GM19467 (cell line): ENCODE measurements around the gene COL8A1.
"Not testable (repeated sequence)": the region's sequence is repeated elsewhere in the genome, so short reads cannot be mapped to it uniquely, and the experiment has no call there.

Source experiments
- ATAC-seq: cut with Tn5 transposase; IDR thresholded peaks from one replicate; pipeline ENCODE4 v1.9.1; 2021; ENCODE audit warnings: mild to moderate bottlenecking, moderate library complexity; ENCODE audit not compliant: unreplicated experiment

Gene COL8A1

DNA sequence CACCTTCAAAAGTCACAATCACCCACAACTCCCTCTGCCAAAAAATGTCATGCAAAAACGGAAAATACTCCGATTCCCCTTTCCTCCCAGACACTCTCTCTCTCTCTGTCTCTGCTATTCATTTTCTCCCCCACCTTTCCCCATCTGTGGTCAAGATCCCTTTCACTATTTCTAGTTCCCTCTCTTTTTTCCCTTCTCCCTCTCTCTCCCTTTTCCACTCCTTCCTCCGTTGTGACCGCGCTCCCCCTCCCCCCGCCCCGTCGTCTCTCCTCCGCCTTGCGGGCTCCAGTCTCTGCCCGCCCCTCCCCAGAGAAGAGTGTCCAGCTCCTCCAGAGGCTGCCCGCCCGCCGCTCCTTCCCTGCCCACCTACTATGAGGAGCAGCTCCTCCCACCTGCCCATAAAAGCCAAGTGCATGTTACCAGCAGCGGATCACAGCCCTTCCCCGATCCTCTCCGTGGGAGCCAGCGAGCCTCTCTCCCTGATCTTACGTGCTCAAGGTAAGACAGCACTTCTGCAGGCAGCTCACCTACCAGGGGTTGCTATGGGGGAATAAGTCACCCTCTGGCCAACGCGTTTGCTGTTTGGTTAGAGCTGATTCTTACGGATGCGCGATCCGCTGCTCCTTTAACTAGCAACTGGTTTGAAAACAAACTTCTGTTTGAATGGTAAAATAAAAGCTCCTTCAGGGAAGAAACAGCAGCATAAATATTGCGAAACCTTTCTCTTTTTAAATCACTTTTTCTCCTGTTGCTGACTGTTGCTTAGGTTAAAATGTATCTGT, at the start of gene COL8A1:
Gene COL8A1 (plus strand): TSS at position 428 of the 782 bp plus-strand sequence. CDS start 152,089 bp downstream, outside the sequence.
- no peak for ATAC-seq

DNA sequence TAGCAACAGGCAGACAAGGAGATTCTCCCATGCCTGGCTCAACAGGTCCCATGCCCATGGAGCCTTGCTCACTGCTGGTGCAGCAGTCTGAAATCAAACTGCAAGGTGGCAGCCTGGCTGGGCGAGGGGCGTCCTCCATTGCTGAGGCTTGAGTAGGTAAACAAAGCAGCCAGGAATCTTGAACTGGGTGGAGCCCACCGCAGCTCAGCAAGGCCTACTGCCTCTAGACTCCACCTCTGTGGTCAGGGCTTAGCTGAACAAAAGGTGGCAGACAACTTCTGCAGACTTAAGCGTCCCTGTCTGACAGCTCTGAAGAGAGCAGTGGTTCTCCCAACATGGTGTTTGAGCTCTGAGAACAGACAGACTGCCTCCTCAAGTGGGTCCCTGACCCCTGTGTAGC, 49.2 kb upstream of the COL8A1 start:
- not testable (repeated sequence) for ATAC-seq

DNA sequence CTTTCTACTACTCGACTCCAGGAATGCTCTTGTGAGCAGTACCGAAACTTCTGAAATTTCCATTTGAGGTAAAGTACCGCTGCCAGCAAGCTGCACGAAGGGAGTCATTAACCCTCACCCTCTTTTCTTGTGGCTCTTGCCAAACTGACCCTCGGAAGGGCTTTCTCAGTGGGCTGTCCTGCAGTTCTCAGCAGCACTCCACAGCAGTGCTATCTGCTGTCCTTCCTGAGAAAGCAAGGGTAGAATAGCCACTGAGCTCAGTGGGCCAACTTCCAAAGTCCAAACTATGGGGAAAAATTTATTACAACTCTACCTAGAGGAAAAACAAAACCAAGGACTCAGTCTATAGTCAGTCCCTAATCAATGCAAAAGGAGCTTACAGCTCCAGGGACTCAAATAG, 38.5 kb upstream of the COL8A1 start:
- no peak for ATAC-seq

DNA sequence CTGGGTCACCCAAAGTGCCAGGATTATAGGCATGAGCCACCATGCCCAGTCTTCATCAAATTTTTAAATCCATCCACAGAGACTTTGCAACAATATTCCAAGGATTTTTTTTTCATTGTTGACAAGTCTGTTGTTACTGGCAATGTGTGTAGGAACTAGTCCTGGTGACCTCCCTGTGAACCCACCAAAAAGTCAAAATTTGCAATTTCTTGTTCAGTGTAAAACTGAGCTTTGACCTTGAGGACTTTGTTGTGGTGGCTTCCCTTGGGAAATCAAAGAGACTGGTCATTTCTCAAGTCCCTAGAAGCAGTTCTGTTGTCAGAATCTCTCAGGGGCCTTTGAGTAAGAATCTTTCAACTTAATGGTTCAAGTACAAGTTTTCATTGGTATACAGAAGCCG, 36.9 kb upstream of the COL8A1 start:
- ATAC-seq, result no peak

DNA sequence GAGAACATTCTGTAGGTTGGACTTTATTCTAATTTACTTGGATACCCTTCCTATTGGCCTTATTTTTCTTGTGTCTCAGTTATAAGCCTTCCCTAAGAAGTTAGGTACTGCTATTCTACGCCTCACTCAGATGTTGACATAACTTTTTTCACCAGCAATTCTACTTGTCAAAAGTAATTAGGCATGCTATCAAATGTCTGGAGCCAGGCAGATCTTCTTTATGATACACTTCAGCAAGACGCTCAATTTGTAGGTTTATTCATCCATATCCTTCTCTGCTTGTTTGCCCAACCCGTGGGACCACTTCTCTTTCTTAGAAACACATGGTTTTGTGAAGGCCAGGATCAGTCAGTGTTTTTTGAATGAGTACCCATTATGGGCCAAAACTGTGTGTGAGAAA, 36.2 kb upstream of the COL8A1 start:
- no peak for ATAC-seq

DNA sequence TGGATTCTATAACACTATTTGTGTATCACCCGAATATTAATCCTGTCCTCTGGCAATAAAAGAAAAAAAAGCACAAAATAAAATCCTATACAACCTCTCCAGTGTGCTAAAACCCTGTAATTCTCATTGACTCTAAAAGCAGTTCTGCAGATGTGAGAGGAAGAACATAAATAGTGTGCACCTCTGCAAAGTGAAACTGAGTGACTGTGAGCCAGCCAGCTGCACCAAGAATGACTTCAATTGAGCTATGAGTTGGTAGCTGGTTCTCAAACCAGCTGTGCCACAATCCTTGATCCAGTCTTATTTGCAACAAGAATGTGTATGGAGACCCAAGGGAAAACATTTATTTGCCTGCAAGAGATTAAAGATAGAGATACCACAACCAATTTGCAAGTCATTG, 31.2 kb upstream of the COL8A1 start:
- ATAC-seq, result no peak

DNA sequence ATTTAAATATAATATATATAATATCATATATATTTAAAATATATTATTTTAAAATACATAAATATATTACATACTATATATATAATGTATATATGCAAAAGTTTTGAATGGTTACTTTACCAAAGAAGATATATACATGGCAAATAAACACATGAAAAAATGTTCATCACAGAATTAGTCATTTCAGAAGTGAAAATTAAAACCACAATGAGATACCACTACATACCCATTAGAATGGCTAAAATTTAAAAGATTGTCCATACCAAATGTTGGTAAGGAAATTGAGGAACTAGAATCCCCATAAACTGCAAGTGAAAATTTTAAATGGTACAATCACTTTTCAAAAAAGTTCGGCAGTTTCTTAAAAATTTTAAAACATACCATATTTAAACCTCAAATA, 23.6 kb upstream of the COL8A1 start:
- no peak for ATAC-seq

DNA sequence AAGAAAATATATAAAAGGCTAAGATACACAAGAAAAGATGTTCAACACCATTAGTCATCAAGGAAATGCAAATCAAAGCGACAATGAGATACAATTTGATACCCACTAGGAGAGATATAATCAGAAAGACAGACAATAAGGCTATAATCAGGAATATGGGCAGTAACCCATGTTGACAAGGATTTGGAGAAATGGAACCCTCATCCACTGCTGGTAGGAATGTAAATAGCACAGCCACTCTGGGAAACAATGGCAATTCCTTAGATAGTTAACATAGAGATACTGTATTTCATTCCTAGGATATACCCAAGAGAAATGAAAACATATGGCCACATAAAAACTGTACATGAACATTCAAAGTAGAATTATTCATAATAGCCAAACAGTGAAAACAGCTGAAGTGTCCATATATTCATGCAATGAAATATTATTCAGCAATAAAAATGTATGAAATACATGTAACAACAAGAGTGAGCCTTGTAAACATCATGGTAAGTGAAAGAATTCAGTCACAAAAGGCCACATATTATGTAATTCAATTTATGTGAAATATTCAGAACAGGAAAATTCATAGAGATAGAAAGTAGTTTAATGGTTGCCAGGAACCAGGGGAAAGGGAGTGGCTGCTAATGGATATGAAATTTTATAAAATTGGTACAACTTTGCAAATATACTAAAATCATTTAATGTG, 18.2 kb upstream of the COL8A1 start:
- ATAC-seq, result no peak

DNA sequence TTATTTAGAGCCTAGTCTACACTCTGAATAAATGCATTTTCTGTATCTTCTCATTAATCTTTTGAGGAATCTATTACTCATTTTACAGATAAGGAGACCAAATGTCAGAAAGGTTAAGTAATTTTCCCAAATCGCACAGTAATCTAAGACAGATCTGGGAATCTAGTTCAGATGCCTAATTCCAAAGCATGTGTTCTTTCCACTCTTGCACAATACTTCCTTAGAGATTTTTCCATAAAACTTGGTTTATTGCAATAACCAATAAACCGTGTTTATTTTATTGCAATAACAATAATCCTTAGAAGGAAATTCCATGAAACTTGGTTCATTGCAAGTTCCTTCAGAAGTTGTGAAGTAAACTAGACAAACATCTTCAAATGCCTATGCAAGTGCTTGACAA, 17.4 kb upstream of the COL8A1 start:
- no peak for ATAC-seq

DNA sequence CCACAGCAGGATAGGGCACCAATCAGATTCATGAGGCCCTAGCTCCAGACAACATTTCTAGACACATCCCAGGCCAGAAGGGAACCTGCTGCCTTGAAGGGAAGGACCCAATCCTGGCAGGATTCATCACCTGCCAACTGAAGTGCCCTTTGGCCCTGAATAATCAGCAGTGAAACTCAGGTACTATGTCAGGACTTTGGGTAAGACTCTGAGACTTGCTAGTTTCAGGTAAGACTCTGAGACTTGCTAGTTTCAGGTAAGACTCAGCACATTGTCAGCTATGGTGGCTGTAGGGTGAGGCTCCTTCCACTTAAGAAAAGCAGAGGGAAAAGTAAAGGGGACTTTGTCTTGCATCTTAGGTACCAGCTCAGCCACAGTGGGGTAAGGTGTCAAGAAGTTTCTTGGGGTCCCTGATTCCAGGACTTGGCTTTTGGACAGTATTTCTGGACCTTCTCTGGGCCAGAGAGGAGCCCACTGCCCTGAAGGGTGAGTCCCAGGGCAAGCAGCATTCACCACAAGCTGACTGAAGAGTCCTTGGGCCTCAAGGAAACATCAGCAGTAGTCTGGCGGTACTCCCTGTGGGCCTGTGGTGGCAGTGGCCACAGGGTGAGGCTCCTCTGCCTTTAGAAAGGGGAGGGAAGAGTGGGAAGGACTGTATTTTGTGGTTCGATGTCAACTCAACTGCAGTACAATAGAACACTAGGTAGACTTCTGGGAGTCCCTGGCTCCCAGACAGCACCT, 13.7 kb upstream of the COL8A1 start:
- peak; percentile 53 for ATAC-seq

DNA sequence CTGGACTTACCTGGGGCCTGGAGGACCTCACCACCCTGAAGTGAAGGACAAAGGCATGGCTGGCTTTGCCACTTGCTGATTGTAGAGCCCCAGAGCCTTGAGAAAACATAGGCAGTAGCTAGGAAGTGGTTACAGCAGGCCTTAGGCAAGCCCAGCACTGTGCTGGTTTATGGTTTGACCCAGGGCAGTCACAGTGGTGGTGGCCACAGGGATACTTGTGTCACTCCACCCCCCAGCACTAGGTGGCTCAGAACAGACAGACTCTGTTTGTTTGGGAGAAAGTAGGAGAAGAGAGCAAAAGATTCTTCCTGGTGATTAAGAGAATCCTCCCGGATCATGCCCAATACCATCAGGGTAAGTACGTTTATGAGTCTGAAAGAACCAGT, 13.2 kb upstream of the COL8A1 start:
- no peak for ATAC-seq

DNA sequence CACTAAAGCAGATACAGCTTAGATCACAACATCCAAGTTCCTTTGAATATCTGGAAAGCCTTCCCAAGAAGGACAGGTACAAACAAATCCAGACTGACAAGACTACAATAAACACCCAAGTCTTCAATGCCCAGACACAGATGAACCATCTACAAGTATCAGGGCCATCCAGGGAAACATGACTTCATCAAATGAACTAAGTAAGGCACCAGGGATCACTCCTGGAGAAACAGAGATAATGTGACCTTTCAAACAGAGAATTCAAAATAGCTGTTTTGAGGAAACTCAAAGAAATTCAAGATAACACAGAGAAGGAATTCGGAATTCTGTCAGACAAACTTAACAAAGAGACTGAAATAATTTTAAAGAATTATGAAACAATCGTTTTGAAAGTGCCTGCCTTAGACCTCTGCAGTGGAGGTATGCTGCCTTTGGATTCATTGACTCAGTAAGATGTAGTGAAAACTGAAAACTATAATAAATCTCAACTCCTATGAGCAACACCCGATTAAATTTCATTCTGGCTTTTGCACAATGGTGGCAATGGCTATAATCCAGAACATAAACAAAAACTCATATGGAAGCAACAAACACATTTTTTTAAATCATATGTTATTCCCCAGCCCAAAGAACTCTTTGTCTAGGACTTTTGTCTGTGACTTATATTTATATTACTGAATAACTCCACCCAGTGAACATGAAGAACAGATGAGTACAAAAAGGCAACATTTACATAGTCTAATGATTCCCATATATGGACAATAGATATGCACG, 12.6 kb upstream of the COL8A1 start:
- no peak for ATAC-seq

DNA sequence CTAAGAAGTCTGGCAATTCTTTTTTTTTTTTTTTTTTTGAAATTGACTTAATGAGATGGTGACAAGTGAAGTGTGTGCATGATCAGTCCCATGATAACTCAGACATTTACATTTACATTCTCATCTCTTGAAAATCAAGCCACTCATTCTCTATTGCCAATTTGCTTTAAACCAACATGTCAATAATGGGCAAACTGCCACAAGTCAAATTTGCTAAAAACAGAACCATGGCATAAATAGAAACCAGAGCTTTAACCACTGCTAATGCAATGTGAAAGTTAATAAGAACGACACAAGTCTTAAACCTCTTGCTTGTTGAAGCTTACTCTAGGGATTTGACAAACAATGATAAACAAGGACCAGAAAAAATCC, 12.0 kb upstream of the COL8A1 start:
- peak; percentile 49 for ATAC-seq

DNA sequence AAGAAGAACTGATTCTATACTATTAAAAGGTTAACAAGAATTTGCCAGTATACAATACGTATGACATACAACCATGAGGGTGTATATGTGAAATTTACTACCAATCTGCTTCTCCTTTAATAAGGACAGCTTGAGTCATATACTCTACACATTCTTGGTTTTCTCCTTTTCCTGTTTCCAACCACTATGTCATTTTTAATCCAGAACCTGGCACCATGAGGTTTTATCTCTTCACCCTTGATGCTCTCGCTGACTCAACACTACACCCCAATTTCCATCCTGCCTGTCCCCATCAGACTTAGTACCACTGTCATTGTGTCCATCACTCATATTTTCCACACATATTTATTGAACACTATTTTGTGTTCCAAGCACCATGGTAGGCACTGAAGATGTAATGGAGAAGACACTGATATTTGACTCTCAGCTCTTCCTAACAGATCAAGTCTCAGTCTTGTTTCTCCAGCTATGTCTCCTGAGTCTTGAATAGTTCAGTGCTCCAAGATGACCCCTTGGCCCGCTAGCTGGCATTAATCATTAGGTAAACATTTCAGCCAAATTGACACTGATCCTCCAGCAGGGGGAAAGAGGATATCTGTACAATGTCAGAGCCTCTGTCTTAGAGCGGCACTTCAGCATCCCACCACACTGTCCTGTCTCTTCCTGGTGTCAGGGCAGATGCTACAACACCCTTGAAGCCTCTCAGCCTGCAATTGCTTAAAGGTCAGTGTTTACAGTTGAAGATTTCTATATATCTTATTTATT, 11.2 kb upstream of the COL8A1 start:
- ATAC-seq, result no peak

DNA sequence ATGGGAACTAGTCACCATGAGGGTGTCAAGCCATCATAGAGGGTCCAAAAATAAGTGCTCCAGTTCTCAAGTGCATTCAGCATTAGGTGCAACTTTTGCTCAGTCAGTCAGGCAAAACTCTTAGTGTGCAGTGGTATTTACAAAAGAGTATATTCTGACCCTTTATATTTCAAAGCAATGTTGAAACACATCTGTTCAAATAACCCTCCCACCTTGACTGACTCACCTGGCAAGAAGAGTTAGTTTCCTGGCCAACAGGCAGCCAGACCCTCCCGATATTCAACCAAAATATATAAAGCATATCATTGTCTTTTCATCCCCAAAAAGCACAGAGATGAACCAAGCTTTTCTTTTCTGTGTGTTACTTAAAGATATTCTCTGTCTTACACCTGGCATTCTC, 7.6 kb upstream of the COL8A1 start:
- no peak for ATAC-seq

DNA sequence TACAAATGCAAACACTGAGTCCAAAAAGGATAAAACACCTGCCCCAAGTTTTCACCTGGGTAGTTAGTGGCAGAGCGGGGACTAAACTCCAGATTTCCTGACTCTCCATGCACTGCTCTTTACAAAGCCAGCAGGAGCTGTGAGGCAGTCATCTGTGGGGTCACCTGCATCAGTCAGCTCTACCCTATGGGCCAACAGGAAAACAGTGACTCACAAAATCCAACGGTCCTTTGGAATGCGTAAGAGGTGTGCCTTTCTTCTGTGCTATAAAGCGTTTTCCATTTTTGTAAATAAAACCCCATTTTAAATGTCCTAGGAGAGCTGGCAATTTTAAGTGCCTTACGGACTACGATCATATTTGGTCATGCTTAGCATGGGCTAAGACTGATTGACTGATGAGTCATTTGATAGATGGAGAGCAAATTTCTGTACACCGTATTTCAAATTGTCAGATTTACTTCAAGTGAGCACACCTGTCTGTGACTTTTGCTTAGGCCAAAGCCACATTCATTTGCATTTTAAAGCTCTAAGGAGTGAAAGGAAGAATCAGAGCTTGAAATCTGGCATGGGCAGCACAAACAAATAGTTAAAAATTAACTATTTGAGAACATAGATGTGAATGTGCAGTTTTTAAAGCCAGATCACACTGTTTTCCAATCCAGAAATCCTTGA, 4.4 kb upstream of the COL8A1 start:
- ATAC-seq, result peak; percentile 77

DNA sequence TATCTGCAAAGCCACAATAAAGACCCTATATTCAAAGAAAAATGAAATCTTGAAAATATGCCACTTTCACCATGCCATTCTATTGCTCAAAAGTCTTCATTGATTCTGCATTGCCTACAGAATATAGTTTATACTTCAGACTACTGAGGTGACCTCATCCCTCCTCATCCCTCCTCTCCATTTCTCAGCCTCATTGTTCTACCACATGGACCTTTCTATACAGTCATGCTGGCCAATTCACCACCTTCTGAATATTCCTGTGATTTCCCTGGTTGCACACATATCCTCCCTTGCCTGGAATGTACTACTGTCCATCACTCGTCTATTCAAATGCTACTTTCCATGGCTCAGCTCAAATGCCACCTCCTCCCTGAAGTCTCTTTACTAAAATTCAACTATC, 3.5 kb upstream of the COL8A1 start:
- ATAC-seq, result no peak

DNA sequence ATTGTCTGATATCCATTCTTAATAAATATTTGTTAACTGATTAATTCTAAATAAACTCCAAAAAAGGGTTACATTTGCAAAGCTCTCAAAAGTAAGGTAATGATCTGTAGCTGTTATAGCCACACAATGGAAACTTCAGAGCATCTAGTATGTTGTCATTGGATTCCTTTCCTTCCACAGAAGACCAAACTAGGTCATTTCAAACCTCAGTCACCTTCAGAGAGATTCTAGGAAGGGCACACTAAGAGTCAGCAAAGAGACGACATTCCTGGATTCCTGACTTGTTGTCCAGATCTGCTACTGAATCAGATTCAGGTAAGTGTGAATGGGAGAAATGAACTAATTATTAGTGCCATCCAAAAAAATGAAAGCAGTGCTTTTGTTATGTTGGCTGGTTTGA, 3.0 kb upstream of the COL8A1 start:
- no peak for ATAC-seq

DNA sequence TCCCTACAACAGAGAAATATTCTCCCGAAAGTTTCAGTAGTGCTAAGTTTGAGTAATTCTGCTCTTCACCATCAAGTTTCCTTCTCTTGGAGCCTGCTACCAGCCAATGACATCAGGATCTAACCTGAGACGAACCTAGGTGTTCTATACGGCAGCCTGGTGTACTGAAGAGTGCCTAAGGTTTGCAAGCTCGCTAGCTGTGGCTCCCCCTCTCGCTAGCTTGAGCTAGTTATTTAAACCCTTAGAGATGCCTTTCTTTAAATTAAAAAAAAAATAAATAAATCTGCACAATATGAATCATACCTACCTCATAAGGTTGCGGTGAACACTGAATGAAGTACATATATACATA, 1.4 kb upstream of the COL8A1 start:
- no peak for ATAC-seq
